GM23338 (cell line): Measurements from ENCODE around the gene SERINC4.

Experiments used
- CTCF ChIP-seq, 2 experiments: fragments of 200-600 bp in 1 of 2; sonication (generic) in 1 of 2; conservative IDR thresholded peaks; 2 replicates each; pipeline versions ENCODE4 v1.5.1 to v1.6.1; 2016 to 2017; ENCODE audit warnings: antibody characterized with exemption in 2 of 2, low read depth in 2 of 2, mild to moderate bottlenecking in 2 of 2, moderate library complexity in 1 of 2
- POLR2AphosphoS5 ChIP-seq: IDR thresholded peaks from 2 replicates; pipeline ENCODE4 v1.6.1; 2016; ENCODE audit warnings: antibody characterized with exemption, low read depth
- REST ChIP-seq: IDR thresholded peaks from one replicate; pipeline ENCODE4 v1.6.1; 2018; ENCODE audit warnings: antibody characterized with exemption; ENCODE audit not compliant: unreplicated experiment

- TF ChIP-seq REST, result no peak
- TF ChIP-seq POLR2AphosphoS5, result no peak; the same call in 1 of the 2 replicates
- TF ChIP-seq CTCF (conservative IDR thresholded peaks at IDR 0.05; ENCODE audit: low read depth in 2 of 2), result peak; percentile 82 to 87
Observed at GRCh38 chr15:43777267-43777914, 22.6 kb downstream of the SERINC4 start.
